GM21528 (cell line): Measurements from ENCODE around the gene FBXW5.

ENCODE experiments used
- ATAC-seq: cut with Tn5 transposase; IDR thresholded peaks from one replicate; pipeline ENCODE4 v1.9.1; 2021; ENCODE audit warnings: mild to moderate bottlenecking, moderate library complexity; ENCODE audit not compliant: unreplicated experiment, low FRiP score

FBXW5 gene

DNA sequence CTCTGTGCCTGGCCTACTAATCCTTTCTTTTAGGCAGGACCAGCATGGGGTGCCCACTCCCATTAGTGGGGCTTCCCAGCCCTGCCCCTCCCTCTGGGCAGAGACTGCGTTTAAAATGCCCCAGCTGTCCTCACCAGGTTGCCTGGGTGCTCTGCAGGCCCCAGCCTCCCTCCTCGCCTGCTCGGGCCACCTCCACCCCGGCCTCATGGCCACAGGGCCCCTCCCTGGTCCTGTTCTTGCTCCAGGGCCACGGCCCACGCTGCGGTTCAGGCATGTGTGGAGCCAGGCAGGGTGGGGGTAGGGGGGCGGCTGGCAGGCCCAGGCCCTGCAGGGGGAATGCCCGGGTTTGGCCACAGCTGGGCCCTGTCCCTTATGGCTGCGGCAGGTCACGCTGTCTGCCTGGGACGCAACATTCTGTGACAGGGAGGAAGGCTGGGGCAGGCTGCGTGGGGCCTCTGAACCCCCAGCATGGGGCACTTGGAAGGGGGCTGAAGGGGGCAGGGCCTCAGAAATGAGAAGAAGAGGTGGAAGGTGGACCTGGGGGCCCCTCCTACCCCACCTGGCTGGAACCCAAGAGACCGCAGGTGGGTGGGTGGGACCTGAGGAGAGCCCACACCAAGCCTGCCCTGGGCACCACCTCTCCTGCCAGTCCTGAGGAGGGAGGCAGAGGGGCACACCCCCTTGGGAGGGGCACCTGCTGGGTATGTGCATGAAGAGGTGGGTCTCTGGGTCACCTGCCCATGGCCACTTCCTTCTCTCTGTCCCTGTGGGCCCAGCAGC, 7.2 kb upstream of the FBXW5 start, which contains the start of gene LCN12:
TSS of gene LCN12 (plus strand) at position 733 of the 780 bp plus-strand sequence. CDS start 55 bp downstream, outside the sequence.
- no peak for ATAC-seq

DNA sequence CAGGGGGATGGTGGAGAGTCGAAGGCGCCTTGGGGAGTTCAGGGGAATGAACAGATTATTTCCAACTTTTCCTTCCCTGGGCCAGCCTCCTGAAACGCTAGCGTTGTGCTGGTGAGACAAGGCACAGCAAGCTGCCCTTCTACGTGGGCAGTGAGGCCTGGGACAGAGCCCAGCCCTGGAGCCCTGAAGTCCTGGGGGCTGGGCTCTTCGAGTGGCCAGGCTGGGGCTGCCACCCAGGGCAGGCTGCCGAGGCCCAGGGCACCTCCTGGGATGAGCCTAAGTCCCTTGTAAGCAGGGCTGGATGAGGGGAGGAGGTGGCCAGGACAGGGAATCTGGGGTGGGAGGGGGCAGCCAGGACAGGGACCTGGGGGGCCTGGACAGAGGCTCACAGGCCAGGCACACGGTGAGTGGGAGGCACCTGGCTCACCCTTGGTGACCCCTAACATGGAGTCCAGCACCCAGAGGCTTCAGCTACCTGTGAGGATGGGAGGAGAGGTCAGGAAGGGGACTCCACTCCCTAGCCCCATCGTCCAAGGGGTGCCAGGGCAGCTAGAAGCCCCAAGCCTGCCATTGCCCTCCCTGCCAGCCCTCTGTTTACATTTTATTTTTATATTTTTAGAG, 6.2 kb upstream of the FBXW5 start:
- ATAC-seq: no peak

DNA sequence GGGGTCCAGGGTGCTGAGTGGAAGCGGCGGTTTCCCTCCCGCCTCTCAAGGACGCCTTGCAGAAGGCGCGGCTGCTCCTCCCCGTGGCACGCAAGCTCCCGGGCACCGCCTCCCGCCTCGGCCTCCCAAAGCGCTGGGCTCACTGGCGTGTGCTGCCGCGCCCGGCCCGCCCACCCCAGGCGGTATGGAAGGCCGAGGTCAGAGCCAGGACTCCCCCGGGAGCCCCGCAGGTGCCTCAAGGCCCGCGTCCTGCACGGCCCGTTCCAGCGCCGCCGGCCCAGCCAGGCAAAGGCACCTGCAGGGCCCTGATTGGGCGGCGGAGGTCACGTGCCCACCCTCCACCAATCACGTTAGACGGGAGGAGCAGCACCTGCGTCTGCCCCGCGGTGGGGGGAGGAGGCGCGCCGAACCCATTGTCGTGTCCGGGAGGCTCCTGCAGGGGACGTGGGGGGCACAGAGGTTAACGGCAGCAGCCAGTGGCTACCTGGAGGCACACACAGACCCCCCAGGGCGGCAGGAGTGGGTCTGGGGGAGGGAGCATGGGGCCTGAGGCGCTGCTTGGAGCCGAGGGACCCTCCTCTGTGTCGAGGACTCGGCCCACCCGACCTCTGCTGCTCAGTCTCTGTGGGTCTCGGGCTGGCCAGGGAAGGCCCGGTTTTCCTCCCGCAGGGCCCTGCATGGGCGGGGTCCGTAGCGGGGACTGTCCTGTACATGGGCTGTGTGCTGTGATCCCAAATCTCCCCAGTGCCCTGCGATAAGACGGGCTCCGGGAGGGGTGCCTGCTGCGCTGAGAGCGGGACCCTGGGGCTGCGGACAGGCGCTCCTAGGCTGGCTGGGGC, 5.5 kb upstream of the FBXW5 start:
- ATAC-seq: peak; percentile 66

DNA sequence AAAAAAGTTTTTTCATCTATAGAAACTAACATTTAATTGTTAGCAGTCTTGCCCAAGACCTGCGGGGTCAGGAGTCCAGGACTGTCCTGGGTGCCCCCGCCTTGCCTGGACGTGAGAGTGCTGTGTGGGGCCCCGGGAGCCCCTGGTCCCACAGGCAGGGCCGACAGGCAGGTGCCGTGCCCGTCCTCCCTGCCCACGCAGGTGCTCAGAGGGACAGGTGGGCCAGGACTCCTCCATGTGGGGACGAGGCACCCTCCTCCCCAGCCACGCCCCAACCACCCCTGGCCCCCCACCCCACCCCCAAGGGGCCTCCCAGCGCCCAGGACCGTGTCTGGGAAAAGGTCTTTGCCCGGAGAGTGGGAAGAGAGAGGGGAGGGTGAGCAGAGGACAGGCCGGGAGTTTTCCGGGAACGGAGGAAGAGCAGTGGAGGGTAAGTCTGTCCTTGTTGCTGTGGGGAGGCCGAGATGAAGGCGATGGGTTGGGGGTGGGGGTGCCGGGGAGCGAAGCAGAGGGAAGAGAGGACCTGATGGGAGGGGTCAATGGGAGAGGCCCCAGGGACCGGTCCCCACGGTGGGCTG, 4.8 kb upstream of the FBXW5 start:
- no peak for ATAC-seq

DNA sequence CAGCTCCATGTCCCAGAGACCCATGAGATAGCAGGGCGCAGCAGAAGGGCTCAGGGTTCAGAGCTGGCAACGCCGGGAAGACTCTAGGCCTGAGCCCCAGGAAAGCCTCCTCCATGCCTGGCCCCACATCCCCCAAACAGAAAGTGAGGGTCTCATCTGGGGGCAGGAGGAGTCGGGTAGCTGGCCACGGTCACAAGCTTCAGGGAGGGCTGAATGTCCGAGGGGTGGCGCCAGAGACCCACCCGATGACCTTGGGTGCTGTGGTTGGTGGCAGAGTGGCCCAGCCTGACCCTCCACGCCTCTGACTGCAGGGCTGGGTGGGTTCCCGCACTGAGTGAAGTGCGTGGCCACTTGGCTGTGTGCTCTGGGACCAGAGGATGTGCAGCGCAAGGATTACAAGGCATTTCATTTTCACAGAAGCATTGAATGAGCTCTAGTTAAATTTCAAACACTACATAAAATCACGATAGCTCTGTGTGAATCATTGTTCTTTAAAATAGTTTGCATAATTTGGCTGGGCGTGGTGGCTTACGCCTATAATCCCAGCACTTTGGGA, 3.5 kb upstream of the FBXW5 start:
- no peak for ATAC-seq

DNA sequence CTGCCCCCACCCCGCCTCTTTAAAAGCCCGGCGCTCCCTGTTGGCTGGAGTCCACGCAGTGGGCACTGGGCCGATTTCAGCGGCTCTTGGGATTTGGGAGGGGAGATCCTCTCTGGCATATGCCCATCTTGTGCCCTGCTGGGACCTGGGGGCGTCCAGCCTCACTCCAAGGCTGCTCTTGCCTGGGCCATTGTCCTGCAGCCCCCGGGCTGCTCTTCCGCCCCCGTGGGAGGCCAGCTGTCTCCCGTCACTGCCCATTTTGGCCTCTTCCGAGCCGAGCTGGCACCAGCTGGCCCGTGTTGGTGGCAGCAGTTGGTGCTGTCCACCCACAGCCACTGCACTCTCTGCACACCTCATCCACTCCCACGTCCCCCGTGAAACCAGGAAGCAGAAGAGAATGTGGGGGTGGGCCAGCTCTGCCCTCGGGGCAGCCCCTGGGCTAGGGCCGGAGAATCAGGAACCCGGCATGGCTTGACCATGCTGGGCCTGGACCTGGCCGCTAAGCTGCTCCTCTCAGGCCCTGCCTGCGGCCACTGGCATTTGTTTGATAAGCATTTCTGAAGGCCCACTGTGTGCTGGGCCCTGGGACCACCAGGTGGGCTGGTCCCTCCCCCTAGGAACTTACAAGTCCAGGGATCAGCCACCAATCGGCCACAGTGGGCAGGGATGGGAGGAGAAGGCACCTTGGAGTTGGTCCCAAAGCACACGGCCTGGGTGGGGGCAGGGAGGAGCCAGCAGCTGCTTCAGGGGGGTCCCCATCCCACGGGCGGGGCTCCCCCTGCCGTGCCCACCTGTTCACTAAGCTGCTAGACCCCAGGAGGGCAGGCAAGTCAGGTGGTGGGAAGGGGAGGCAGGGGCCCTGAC, 2.7 kb upstream of the FBXW5 start:
- no peak for ATAC-seq

DNA sequence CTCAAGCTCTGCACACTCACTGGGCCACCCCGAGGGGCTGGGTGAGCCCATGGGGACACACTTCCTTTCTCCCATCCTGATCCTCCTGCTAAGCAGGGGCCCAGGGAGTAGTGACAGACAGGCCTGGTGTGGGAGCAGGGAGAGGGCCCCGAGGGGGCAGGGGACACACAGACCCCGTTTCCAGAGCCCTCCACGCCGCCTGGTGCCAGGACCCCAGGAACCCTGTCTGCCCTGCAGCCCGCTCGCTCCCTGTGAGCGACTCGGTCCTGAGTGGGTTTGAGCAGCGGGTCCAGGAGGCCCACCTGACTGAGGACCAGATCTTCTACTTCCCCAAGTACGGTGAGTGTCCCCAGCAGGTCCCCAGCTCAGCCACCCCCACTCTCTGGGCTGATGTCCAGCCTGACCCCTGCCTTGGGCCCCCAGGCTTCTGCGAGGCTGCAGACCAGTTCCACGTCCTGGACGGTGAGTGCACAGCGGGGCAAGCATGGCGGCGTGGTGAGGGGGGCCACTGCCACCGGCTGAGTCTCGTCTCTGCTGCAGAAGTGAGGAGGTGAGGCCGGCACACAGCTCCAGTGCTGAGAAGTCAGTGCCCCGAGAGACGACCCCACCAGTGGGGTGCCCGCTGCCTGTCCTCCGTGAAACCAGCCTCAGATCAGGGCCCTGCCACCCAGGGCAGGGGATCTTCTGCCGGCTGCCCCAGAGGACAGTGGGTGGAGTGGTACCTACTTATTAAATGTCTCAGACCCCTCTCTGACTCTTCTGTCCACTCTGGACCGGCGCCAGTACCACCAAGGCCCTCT, 1.9 kb upstream of the FBXW5 start:
- ATAC-seq: no peak

DNA sequence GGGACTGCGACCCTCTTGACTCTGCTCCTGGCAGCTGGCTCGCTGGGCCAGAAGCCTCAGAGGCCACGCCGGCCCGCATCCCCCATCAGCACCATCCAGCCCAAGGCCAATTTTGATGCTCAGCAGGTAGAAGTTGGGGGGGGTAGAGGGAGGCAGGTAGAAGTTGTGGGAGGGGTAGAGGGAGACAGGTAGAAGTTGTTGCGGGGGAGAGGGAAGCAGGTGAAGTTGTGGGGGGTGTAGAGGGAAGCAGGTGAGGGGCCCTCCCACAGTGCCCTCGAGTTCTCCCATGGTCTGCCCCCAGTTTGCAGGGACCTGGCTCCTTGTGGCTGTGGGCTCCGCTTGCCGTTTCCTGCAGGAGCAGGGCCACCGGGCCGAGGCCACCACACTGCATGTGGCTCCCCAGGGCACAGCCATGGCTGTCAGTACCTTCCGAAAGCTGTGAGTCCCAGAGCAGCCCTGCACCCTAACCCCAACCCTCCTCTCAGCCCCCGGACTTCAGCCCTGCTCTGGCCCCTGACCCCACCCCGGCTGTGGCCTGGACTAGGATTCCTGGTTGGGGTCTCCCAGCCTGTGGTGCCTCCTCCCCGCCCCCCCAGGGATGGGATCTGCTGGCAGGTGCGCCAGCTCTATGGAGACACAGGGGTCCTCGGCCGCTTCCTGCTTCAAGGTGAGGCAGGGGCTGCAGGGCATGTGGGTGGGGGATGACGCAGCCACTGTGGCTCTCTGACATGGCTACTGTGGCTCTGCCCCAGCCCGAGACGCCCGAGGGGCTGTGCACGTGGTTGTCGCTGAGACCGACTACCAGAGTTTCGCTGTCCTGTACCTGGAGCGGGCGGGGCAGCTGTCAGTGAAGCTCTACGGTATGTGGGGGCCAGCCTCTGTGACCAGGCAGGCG, 1.0 kb upstream of the FBXW5 start:
- no peak for ATAC-seq

DNA sequence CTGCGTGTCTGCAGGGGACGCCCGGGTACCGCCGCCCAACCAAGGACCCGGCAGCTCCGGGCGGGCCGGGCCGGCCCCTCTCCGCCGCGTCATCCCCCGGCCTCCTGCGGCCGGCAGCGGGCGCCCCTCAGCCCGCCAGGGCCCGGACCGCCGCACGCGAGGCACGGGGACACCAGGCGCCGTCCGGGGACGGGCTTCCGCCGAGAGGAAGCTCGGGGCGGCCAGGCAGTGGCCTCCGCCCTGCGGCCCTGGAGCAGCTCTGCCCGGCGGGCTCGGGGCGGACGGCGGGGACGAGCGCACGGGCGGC, 373 bp downstream of the FBXW5 start:
- peak; percentile 26 for ATAC-seq

DNA sequence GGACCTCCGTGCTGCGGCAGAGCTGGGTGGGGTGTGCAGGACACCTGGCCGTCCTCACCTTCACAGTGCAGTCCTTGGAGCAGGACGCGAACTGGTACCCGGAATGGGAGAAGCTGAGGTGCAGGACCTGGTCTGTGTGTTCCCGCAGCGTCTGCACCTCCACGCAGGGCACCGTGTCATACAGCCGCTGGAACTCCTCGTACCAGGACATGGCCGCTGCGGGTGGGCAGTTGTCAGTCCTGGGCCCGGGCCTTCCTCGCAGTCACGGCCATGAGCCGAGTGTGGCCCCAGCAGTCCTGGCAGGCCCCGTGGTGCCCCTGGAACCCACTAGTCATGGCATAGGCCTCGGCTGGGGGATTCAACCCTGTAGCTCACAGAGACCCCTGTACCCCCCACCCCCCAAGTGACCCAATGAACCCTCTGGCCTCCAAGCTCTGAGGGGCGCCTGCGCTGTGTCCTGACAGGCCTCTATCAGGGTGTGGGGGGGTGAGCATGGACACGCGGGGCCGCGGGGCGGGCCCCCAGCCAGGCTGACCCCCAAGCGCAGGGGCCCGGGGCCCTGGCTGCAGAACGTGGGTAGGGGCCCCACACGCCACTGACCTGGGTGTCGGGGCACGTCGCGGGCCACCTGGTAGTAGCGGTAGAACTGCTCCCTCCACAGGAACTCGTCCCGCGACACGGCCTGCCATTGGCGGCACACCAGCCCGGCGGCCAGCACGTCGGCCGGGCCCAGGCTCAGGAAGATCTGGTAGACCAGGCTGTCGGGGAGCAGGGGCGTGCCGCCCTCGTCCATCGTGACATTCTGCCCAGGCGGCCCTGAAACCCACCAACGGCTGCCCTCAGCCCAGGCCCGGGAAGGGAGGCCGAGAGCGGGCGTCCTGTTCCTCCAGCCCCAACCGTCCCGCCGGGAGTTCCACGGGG, 987 bp downstream of the FBXW5 start:
- peak; percentile 2 for ATAC-seq

DNA sequence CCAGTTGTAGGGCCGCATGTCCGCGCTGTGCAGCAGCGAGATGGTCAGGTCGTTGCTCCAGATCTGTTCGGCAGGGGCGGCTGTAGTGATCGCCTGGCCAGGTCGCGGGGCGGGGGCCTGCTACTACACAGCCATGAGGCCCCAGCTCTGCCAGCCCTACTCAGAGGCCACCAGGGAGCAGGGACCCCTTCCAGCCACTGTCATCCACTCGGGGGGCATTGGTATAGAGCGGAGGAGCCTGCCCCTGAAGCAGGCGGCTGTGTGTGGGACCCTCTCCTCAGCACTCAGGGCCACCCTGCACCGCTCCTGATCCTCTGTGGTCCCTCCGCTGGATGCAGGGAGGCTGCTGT, 1.7 kb downstream of the FBXW5 start:
- ATAC-seq: no peak

DNA sequence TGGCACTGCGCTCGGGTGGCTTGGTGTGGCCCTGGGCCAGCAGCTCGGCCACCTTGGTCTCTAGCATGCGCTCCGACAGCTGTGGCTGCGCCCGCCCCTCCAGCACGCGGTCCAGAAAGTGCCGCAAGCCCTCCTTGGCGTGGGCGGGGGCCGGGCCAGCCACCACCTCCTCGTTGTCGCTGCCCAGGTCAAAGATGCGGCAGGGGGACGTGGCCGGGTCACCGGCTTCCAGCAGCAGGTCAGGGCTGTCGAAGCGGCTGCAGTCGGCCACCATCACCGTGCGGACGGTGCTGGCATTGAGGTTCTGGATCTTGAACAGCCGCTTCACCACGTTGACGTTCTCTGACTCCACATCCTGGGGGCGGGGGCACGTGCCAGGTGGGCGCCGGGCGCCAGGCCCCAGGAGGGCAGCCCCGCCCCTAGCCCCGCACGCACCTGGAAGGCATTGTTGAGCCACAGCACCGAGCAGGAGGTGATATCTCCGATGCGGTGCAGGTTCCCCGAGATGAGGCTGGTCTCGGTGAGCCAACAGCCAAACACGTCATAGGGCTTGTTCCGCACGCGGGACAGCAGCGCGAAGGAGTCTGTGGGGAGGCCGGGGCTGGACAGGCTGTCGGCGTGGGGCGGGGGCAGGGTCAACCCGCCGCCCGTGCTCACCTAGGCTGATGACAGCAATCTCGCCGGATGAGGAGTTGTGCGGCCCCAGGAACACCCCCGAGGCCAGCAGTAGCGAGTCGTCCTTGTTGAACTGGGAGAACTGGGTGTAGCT, 2.2 kb downstream of the FBXW5 start:
- ATAC-seq: no peak

DNA sequence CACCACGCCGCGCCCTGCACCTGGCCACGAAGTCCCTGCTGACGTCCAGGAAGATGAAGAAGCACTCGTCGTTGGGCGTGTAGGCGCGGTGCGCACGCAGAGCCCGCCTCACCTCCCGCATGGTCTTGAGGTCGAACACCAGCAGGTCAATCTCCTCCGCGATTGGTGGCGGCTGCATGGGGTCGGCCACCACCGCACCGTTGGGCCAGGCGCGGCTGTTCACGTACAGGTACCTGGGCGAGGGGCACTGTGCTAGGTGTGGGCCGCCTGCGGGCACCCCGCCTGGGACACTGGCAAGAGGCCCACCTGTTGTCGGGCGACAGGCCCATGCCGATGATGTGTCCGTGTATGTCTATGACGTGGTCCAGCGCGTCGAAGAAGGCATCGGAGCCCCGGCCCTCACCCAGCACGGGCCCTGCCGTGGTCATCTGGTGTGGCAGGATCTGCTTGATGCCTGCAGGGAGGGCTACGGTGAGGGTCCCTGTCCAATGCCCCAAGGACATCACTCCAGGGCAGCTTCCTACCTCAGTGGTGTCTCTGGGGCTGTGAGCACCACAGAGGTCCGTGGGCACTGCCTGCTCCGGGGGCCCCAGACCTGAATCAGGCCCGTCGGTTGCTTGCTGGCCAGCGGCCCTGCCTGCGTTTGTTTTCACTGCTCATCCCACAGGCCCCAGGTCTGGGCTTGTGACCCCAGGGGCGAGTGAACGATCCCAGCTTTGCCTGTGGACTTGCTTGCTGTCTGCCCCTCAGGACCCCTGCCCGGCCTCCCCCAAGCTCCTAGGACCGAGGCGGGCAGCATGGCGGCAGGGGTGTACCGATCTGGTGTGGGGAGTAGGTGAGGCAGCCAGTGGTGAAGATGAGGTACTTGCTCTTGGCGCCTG, 3.1 kb downstream of the FBXW5 start:
- ATAC-seq: no peak

DNA sequence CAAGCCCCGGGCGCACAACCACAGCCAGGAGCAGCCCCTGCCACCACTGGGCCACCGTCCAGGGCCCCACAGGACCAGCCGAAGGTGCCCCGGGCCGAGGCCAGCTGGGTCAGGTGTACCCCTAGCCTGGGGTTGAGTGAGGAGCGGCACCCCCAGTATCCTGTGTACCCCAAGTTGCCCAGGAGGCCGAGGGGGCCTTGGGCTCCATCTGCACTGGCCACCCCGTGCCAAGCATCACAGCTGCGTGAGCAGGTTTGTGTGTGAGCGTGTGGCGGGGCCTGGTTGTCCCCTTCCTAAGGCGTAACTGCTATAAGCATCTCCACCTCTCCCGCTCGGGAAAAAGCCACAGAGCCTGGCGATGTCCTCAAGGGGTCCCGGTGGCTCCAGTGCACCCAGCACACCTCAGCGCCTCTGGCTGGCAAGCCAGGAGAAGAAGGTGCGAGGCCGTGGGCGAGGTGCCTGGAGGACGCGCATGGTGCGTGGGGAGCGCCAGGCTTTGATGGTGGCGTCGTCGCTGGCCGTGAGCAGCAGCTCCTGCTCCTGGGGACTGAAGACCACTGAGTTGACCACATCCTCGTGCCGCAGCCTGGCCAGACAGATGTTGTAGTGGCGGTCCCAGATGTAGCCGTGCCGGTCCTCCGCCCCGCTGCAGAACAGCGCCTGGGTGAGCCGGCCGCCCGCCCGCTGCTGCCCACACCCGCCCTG, 3.9 kb downstream of the FBXW5 start:
- no peak for ATAC-seq

DNA sequence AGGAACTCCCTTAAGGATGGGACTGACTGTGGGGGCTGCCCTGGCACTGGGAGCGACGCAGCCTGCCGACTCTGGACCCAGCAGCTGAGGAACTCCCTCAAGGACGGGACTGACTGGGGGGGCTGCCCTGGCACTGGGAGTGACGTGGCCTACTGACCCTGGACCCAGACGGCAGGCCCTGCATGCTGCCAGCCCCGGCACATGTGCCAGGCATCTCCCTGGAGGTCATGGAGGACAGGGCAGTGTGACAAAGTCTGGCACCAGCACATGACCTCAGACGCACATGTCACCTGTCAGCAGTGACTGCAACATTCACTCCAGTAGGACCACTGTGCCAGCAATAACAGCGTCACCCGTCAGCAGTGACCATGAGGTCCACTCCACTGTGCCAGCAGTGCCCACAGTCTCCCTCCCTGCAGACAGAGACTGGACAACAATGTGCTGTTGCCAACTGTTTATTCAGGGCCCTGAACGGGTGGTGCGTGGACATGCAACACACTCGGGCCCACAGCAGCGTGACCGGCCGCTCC, 4.5 kb downstream of the FBXW5 start:
- no peak for ATAC-seq
